HG03139 (cell line): ENCODE data around the gene C1orf105.
"Not testable (repeated sequence)": the region's sequence is repeated elsewhere in the genome, so short reads cannot be mapped to it uniquely, and the experiment has no call there.

Experiments
- ATAC-seq: cut with Tn5 transposase; IDR thresholded peaks from one replicate; pipeline ENCODE4 v1.9.1; 2021; ENCODE audit not compliant: unreplicated experiment

Gene C1orf105

GRCh38 chr1:172420385-172420784 is at the start of gene C1orf105:
Gene C1orf105, plus strand, starts transcription at chr1:172420685. Its CDS starts 201 bp downstream, at chr1:172420886.
- ATAC-seq: no peak

- ATAC-seq: not testable (repeated sequence)
Measured at GRCh38 chr1:172371646-172372045, 48.8 kb upstream of the C1orf105 start.

GRCh38 chr1:172373864-172374263 is 46.6 kb upstream of the C1orf105 start:
- ATAC-seq: no peak

GRCh38 chr1:172375211-172375631 is 45.3 kb upstream of the C1orf105 start:
- no peak for ATAC-seq

GRCh38 chr1:172376431-172376830 is 44.1 kb upstream of the C1orf105 start:
- no peak for ATAC-seq

- no peak for ATAC-seq
Measured at GRCh38 chr1:172377565-172377964, 42.9 kb upstream of the C1orf105 start.

GRCh38 chr1:172378109-172378760 is 42.2 kb upstream of the C1orf105 start:
- ATAC-seq: no peak

- peak; percentile 88 for ATAC-seq
Measured at GRCh38 chr1:172380441-172381244, 39.8 kb upstream of the C1orf105 start.

- ATAC-seq: no peak
Measured at GRCh38 chr1:172381946-172382345, 38.5 kb upstream of the C1orf105 start.

- no peak for ATAC-seq
Measured at GRCh38 chr1:172382406-172382805, 38.1 kb upstream of the C1orf105 start.

- no peak for ATAC-seq
Measured at GRCh38 chr1:172382990-172383389, 37.5 kb upstream of the C1orf105 start.

- no peak for ATAC-seq
Measured at GRCh38 chr1:172383536-172383935, 36.9 kb upstream of the C1orf105 start.

GRCh38 chr1:172384656-172385055 is 35.8 kb upstream of the C1orf105 start:
- ATAC-seq: no peak

GRCh38 chr1:172386046-172386445 is 34.4 kb upstream of the C1orf105 start:
- ATAC-seq: no peak

- no peak for ATAC-seq
Measured at GRCh38 chr1:172388490-172388889, 32.0 kb upstream of the C1orf105 start.

- no peak for ATAC-seq
Measured at GRCh38 chr1:172390301-172390682, 30.2 kb upstream of the C1orf105 start.

GRCh38 chr1:172390683-172391551 is 29.6 kb upstream of the C1orf105 start:
- peak; percentile 49 for ATAC-seq

- no peak for ATAC-seq
Measured at GRCh38 chr1:172391976-172392375, 28.5 kb upstream of the C1orf105 start.

GRCh38 chr1:172393354-172393753 is 27.1 kb upstream of the C1orf105 start:
- no peak for ATAC-seq

GRCh38 chr1:172394141-172394751 is 26.2 kb upstream of the C1orf105 start:
- peak; percentile 78 for ATAC-seq

- no peak for ATAC-seq
Measured at GRCh38 chr1:172394811-172395210, 25.7 kb upstream of the C1orf105 start.
